ENCODE data around the gene KRT1. TPM values are rescaled to one million over a fixed set of nuclear protein-coding genes. Genes with fewer than 3 reads are reported as not detected.

KRT1 gene
- polyA plus RNA-seq, 2 of the 4 experiments (the other 2 are of a cell fraction) = not detected

DNA sequence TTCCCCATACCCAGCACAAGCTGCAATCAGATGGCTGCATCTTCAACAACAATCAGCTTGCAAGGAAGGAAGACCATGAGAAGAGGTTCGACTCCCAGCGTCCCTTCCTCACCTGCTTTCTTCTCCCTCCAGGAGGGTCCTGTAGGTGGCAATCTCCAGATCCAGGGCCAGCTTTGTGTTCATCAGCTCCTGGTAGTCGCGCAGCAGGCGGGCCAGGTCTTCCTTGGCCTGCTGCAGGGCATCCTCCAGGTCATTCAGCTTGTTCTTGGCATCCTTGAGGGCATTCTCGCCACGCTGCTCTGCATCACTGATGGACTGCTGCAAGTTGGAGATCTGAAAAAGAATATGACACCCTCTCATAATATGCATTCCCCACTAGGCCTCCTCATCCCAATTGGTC lies 4.0 kb downstream of the KRT1 start:
- DNase-seq (ENCODE audit: low read depth in 1 of 2, low spot score in 1 of 2) = no peak
- TF ChIP-seq CHD2 (IDR thresholded peaks at IDR 0.05; ENCODE audit: low read length, partially characterized antibody) = no peak
- no peak for TF ChIP-seq NR3C1 (IDR thresholded peaks at IDR 0.05)
- no peak for TF ChIP-seq JUNB (IDR thresholded peaks at IDR 0.05)
- no peaks in the 10 kb centered on the region; the same call in 2 of the 3 replicates for H3K4me1 ChIP-seq
- FAIRE-seq = no peak
- POLR2A ChIA-PET = no interaction called here
- H3K27ac ChIP-seq = no peak overlapping the region
- no peak overlapping the region for H3K4me3 ChIP-seq
- WGBS (ENCODE audit: missing lambda C conversion rate) = 65% methylated on average over 7 of the region's 7 CpGs
- H3K9me3 ChIP-seq = no peaks in the 10 kb centered on the region
- ATAC-seq = no peak
- CTCF ChIA-PET = interaction anchor here (1.0 to 1.3 kb wide), 2 partner anchors 140 to 189 kb away, joined by 3 to 5 read pairs; no protein-coding TSS in a partner anchor
- no peak overlapping the region for H3K4me2 ChIP-seq

DNA sequence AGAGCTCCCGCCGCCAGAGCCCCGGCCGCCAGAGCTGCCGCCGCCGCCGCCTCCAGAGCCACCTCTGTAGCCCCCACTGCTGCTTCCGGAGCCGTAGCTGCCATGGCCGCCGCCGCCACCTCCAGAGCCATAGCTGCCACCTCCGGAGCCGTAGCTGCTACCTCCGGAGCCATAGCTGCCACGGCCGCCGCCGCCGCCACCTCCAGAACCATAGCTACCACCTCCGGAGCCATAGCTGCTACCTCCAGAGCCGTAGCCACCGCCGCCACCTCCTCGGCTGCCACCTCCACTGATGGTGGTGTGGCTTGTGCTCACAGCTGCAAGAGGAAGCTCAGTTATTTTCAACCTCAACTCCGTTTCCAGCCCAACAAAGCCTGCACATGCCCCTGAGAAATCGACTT lies 4.9 kb downstream of the KRT1 start:
- Histone ChIP-seq H3K27ac (no peak overlapping the region), H3K4me2 (no peak overlapping the region), H3K4me1 (no peaks in the 10 kb centered on the region; the same call in 2 of the 3 replicates), H3K9me3 (no peaks in the 10 kb centered on the region), H3K4me3 (no peak overlapping the region)
- FAIRE-seq (no peak), ATAC-seq (no peak), DNase-seq (ENCODE audit: low read depth in 1 of 2, low spot score in 1 of 2) (no peak)
- TF ChIP-seq, protein P1, sequence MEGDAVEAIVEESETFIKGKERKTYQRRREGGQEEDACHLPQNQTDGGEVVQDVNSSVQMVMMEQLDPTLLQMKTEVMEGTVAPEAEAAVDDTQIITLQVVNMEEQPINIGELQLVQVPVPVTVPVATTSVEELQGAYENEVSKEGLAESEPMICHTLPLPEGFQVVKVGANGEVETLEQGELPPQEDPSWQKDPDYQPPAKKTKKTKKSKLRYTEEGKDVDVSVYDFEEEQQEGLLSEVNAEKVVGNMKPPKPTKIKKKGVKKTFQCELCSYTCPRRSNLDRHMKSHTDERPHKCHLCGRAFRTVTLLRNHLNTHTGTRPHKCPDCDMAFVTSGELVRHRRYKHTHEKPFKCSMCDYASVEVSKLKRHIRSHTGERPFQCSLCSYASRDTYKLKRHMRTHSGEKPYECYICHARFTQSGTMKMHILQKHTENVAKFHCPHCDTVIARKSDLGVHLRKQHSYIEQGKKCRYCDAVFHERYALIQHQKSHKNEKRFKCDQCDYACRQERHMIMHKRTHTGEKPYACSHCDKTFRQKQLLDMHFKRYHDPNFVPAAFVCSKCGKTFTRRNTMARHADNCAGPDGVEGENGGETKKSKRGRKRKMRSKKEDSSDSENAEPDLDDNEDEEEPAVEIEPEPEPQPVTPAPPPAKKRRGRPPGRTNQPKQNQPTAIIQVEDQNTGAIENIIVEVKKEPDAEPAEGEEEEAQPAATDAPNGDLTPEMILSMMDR (IDR thresholded peaks at IDR 0.05) = no peak
- TF ChIP-seq RCOR1 (IDR thresholded peaks at IDR 0.05; ENCODE audit: low read depth, low read length) = no peak
- TF ChIP-seq ZFP36 (IDR thresholded peaks at IDR 0.05; ENCODE audit: borderline replicate concordance, partially characterized antibody) = no peak
- TF ChIP-seq PHF8 (IDR thresholded peaks at IDR 0.05; ENCODE audit: borderline replicate concordance, low read depth) = no peak
- no peak for TF ChIP-seq JUN (IDR thresholded peaks at IDR 0.05)
- no peak for TF ChIP-seq KDM1A (IDR thresholded peaks at IDR 0.05; ENCODE audit: low read depth)
- TF ChIP-seq ZC3H11A (IDR thresholded peaks at IDR 0.05) = no peak
- TF ChIP-seq HDAC2 (IDR thresholded peaks at IDR 0.05) = no peak
- TF ChIP-seq ZNF302 (CRISPR knock-in tag; IDR thresholded peaks at IDR 0.05) = no peak
- TF ChIP-seq, protein P2, sequence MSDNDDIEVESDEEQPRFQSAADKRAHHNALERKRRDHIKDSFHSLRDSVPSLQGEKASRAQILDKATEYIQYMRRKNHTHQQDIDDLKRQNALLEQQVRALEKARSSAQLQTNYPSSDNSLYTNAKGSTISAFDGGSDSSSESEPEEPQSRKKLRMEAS (IDR thresholded peaks at IDR 0.05) = no peak
- TF ChIP-seq TP53 (CRISPR knock-in tag; IDR thresholded peaks at IDR 0.05) = no peak
- no peak for TF ChIP-seq RARB (CRISPR knock-in tag; IDR thresholded peaks at IDR 0.05)
- no peak for TF ChIP-seq NR3C1 (IDR thresholded peaks at IDR 0.05)
- no peak for TF ChIP-seq GATA3 (IDR thresholded peaks at IDR 0.05; ENCODE audit: borderline replicate concordance)
- no peak for TF ChIP-seq CHD4 (IDR thresholded peaks at IDR 0.05; ENCODE audit: borderline replicate concordance)
- TF ChIP-seq FOXS1 (CRISPR knock-in tag; IDR thresholded peaks at IDR 0.05) = no peak
- TF ChIP-seq EHF (CRISPR knock-in tag; IDR thresholded peaks at IDR 0.05) = no peak
- ChIA-PET POLR2A (no interaction called here), CTCF (interaction anchor here (1.0 to 1.3 kb wide), 3 partner anchors 140 to 302 kb away, joined by 3 to 5 read pairs (median 3); no protein-coding TSS in a partner anchor)
- WGBS (ENCODE audit: missing lambda C conversion rate) = 85% methylated on average over 24 of the region's 28 CpGs

DNA sequence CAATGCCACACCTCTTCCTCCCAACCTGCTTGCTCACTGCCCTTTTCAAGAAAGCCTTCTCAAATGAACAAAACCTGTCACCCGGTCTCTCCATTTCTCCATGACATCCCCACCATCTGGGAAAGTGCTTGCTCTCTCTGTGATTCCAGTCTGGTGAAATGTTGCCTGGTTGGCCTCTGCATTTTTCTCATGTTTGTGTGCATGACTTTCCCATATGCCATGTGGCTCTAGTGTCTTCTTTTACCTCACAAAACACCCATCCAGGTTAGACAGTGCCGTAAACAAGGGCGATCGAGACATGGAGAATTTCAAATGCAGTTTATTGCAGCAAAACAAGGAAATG lies 5.8 kb downstream of the KRT1 start:
- 95% methylated on average over 4 of the region's 4 CpGs for WGBS (ENCODE audit: missing lambda C conversion rate)
- DNase-seq (ENCODE audit: low read depth in 1 of 2, low spot score in 1 of 2) (no peak), FAIRE-seq (no peak), ATAC-seq (no peak)
- CTCF ChIA-PET = interaction anchor here (1.8 to 3.3 kb wide), 2 partner anchors 42 to 191 kb away, joined by 5 to 9 read pairs; no protein-coding TSS in a partner anchor
- no peak overlapping the region for H3K4me2 ChIP-seq
- POLR2A ChIA-PET = no interaction called here
- H3K27ac ChIP-seq = no peak overlapping the region
- H3K4me1 ChIP-seq = no peaks in the 10 kb centered on the region; the same call in 2 of the 3 replicates
- no peaks in the 10 kb centered on the region for H3K9me3 ChIP-seq
- H3K4me3 ChIP-seq = no peak overlapping the region
- TF ChIP-seq CHD2 (IDR thresholded peaks at IDR 0.05; ENCODE audit: low read length, partially characterized antibody) (no peak), HOXB13 (CRISPR knock-in tag; IDR thresholded peaks at IDR 0.05; ENCODE audit: low read depth) (no peak), MAFK (IDR thresholded peaks at IDR 0.05; ENCODE audit: partially characterized antibody) (no peak), ZFP36 (IDR thresholded peaks at IDR 0.05; ENCODE audit: borderline replicate concordance, partially characterized antibody) (no peak), ZNF302 (CRISPR knock-in tag; IDR thresholded peaks at IDR 0.05) (no peak), FOSB (CRISPR knock-in tag; IDR thresholded peaks at IDR 0.05) (no peak), NFE2L2 (conservative IDR thresholded peaks at IDR 0.05; ENCODE audit: low read length) (no peak), ZC3H11A (IDR thresholded peaks at IDR 0.05) (no peak), EHF (CRISPR knock-in tag; IDR thresholded peaks at IDR 0.05) (no peak), EHMT2 (IDR thresholded peaks at IDR 0.05; ENCODE audit: low read depth) (no peak), FOXS1 (CRISPR knock-in tag; IDR thresholded peaks at IDR 0.05) (no peak), ESRRA (IDR thresholded peaks at IDR 0.05; ENCODE audit: borderline replicate concordance, low read length) (no peak), HOXA7 (CRISPR knock-in tag; IDR thresholded peaks at IDR 0.05) (no peak)
- TF ChIP-seq, protein P3, sequence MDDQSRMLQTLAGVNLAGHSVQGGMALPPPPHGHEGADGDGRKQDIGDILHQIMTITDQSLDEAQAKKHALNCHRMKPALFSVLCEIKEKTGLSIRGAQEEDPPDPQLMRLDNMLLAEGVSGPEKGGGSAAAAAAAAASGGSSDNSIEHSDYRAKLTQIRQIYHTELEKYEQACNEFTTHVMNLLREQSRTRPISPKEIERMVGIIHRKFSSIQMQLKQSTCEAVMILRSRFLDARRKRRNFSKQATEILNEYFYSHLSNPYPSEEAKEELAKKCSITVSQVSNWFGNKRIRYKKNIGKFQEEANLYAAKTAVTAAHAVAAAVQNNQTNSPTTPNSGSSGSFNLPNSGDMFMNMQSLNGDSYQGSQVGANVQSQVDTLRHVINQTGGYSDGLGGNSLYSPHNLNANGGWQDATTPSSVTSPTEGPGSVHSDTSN (IDR thresholded peaks at IDR 0.05) = no peak
- TF ChIP-seq, protein P4, sequence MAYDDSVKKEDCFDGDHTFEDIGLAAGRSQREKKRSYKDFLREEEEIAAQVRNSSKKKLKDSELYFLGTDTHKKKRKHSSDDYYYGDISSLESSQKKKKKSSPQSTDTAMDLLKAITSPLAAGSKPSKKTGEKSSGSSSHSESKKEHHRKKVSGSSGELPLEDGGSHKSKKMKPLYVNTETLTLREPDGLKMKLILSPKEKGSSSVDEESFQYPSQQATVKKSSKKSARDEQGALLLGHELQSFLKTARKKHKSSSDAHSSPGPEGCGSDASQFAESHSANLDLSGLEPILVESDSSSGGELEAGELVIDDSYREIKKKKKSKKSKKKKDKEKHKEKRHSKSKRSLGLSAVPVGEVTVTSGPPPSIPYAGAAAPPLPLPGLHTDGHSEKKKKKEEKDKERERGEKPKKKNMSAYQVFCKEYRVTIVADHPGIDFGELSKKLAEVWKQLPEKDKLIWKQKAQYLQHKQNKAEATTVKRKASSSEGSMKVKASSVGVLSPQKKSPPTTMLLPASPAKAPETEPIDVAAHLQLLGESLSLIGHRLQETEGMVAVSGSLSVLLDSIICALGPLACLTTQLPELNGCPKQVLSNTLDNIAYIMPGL (CRISPR knock-in tag; IDR thresholded peaks at IDR 0.05; ENCODE audit: borderline replicate concordance) = no peak
- TF ChIP-seq, protein P5, sequence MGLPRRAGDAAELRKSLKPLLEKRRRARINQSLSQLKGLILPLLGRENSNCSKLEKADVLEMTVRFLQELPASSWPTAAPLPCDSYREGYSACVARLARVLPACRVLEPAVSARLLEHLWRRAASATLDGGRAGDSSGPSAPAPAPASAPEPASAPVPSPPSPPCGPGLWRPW (IDR thresholded peaks at IDR 0.05) = no peak
- TF ChIP-seq, protein P6, sequence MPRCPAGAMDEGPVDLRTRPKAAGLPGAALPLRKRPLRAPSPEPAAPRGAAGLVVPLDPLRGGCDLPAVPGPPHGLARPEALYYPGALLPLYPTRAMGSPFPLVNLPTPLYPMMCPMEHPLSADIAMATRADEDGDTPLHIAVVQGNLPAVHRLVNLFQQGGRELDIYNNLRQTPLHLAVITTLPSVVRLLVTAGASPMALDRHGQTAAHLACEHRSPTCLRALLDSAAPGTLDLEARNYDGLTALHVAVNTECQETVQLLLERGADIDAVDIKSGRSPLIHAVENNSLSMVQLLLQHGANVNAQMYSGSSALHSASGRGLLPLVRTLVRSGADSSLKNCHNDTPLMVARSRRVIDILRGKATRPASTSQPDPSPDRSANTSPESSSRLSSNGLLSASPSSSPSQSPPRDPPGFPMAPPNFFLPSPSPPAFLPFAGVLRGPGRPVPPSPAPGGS (IDR thresholded peaks at IDR 0.05) = no peak
